NCI-H2107 treated with DMSO at 0.1 percent for 48 hours (cell line): ENCODE results near the gene ZNF33B.
A peak's percentile ranks its signal among the peaks of the same experiment; 100 is the strongest.
"Not testable (repeated sequence)": the region's sequence is repeated elsewhere in the genome, so short reads cannot be mapped to it uniquely, and the experiment has no call there.

Experiments used
- DNase-seq: peaks from one replicate; lab custom pipeline; 2025; ENCODE audit not compliant: unreplicated experiment; lab: John Stamatoyannopoulos, UW

Gene ZNF33B

DNA sequence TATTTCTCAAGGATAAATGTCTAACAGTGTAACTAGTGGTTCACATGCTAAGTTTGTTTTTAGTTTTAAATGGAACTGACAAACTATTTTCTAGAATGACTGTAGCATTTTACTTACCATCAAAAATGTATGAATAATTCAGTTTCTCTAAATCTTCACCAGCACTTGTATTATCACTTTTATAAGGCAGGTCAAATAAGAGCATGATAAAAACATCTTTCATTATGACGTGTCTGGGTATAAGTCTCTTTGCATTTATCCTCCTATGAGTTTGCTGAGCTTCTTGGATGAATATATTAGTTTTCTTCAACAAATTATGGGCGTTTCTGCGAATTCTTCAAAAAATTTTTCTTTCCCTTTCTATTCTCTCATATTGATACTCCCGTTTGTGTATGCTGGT lies 19.9 kb downstream of the ZNF33B start:
- no peak for DNase-seq

DNA sequence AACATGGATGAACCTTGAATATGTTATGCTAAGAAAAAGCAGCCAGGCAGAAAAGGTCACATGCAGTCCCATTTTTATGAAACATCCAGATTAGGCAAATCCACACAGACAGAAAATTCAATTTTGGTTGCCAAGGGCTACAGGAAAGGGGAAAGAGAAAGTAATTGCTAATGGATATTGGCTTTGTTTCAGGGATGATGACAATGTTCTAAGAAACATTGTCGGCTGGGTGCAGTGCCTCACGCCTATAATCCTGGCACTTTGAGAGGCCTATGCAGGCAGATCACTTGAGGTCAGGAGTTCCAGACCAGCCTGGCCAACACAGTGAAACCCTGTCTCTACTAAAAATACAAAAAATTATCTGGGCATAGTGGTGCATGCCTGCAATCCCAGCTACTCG lies 23.0 kb downstream of the ZNF33B start:
- DNase-seq: no peak

DNA sequence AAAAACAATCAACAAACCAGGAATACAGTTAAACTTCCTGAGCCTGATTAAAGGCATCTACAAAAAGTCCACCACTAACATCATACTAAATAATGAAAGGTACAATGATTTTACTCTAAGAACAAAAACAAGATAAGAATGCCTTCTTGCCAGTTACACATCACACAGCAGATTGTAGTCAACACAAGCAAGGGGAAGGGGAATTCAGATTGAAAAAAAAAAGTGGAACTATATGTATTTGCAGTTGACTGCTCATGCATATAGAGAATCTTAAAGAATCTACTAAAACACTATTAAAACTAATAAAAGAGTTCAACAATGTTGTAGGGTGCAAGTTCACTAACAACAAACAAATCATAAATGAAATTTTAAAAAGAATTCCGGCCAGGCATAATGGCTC lies 28.5 kb downstream of the ZNF33B start:
- no peak for DNase-seq

DNA sequence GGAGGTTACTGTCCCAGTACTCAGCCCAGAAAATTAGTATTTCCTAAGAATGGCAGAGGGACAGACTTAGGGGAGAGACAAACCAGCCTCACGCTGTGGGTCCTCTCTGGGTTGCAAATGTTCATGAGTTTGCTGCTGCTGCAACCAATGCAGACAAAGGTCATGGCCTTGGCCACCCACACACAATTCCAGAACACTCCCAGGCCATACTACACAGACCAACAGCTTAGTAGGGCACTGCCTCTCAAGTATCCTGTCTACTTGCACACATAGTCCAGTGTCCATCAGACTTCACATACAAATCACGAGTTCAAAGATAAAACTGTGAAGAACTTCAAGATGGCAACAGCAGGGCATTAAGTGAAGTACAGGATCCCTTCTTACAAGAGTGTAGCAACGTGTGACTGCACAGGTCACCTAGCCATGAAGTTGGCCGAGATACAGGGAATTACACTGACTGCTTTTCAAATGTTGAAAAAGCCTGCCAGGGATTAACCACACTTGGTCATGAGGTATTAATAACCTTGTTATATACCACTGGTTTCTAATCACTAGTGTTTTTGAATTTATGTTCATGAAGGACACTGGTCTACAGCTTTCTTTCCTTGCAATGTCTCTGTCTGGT lies 40.0 kb downstream of the ZNF33B start:
- DNase-seq: no peak

DNA sequence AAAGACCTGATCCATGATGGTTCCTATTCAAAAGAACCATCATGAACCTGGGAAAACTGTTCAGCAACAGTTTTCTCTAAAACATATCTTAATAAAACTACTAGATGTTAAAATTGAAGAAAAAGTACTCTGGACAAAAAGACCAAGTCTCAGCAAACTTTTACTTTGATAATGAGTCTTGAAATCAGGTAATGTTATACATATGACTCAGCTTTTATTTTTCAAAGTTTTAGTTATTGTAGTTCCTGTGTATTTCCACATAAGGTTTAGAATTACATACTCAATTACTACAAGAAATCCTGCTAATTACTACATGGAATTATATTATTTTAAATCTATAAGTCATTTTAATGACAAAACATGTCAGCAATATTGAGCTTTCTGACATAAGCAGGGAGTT lies 42.2 kb downstream of the ZNF33B start:
- no peak for DNase-seq

DNA sequence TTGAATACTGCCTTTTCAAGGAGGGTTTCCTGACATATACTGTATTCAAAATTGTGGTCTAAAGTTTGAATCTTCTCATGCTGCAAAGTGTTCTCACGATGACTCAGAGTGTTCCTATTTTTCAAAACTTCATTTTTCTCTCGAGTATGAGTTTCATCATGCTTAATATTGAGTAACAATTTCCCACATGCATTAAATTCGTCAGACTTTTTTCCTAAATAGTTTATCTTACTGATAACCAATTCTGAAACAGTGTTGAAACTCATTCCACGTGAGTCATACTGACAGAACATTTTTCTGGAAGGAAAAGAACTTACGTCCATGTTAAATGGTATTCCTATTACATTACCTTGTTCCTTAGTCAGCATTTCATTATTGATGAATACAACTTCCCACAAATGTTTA lies 44.1 kb downstream of the ZNF33B start:
- DNase-seq: no peak

DNA sequence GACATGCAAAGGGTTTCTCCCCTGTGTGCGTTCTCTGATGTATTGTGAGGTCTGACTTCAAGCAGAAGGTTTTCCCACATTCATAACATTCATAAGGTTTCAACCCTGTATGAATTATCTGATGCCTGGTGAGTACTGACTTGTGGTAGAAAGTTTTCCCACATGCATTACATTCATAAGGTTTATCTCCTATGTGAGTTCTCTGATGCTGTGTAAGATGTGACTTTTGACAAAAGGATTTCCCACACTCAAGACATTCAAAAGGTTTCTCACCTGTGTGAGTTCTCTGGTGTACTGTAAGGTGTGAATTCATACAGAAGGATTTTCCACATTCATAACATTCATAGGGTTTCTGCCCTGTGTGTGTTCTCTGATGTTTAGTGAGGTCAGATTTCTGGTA lies 45.1 kb downstream of the ZNF33B start:
- no peak for DNase-seq

DNA sequence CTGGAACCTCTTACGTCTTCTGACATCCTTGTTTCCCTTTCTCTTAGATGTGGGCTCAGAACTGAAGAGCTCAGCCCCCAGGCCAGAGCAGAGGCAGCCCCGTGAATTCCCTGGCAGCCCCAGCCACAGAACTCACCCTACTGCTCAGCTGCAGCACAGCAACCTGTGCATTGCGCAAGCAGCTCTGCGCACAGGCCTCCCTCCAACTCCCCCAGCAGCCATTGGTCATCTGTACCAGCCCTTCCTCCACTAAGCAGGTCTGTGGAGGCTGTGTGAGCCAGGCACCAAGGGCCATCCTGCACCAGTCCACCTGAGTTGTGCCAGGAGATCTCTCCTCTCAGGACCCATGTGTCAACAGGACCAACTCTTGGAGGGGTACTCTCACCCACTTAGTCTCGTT lies 54.5 kb downstream of the ZNF33B start:
- DNase-seq: no peak

DNA sequence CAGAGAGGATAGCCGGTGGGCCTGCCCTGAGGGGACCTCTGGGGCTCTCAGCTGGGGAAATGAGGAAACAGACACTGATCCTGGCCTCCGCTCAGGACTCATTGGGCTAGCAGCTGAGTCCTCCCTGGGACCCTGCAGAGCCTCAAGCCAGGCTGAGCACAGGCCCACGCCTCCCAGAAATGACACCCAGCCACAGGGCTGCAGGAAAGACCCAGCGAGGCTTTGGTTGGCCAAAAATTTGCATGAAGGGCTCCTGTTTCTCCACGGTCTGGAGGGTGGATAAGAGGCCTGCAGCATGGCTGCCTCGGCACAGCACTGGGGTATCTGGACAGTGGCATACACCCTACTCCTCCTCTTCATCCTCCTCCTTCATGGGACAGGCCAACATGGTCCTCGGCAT lies 60.4 kb downstream of the ZNF33B start:
- no peak for DNase-seq

DNA sequence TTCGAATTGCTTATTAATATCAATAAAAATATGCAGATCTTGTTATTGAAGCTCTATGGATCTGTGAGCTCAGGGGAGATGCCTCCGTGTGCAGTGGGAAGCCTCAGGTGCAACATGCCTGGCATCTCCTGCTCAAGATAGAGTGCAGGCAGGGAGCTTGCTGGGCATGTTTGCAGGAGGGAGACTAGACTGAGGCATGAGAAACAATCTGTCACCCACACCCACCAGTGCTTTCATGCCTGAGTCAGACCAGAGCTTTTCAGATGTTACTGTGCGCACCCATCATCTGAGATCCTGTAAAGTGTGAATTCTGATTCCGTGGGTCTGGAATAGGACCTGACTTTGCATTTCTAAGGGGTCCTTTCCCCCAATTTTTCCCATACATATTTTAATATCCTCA lies 62.0 kb downstream of the ZNF33B start:
- no peak for DNase-seq

DNA sequence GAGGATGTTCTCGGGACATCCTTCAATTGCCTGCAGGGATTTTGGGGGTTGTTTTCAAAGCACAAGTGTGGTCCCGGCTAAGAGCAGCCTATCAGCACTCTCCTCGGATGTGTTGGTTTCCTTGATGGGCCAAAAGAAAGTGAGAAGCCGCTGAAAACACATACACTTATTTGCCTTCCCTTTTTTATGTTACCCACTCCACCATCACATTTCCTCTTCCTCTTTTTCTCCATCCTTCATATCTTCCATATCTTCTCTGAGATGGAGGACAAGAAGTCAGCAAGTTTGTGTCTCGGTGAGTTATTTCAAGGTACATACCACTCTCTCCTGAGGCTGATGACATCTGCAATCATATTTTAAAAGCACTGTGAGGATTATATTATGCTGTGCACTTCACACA lies 64.0 kb downstream of the ZNF33B start:
- DNase-seq: no peak

DNA sequence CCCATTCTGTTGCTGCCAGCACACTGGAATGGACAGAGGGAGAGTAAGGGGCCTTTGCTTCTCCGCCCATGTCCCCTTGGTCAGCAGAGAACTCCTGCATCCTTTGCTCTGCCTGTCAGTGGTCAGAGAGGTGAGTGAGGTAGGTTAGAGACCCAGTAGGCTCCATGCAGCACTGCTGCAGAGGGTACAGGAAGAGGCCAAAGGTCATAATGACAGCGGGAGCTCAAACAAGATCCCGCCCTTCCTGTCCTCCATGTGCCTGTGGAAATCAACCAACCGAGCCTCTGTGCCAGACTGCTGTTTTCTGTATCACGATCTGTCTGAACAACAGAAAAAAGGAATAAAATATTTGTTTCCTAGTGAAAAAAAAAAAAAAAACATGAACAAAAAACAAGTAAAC lies 81.4 kb downstream of the ZNF33B start:
- no peak for DNase-seq

DNA sequence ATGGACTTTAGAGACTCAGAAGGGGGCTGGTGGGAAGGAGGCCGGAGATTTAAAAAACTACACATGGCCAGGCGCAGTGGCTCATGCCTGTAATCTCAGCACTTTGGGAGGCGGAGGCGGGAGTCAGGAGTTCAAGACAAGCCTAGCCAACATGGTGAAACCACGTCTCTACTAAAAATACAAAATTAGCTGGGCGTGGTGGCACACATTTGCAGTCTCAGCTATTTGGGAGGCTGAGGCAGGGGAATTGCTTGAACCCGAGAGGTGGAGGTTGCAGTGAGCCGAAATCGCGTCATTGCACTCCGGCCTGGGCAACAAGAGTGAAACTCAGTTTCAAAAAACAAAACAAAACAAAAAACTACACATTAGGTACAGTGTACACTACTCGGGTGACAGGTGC lies 84.8 kb downstream of the ZNF33B start:
- DNase-seq: not testable (repeated sequence)

DNA sequence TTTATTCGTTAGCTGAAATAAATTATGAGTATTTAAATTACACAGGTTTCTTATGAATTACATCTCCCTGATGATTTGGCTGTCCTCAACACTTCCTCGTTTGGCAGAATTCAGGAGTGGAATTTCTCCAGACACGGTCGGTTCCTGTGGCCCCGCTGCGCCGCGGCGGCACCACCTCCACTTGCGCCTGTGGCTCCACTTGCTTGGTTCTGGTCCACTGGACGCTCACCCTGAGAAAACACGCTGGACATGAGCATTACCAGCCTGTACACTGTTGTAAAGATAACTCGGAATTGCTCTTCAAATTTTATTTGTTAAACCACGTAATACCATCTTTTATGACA lies 85.3 kb downstream of the ZNF33B start:
- no peak for DNase-seq

DNA sequence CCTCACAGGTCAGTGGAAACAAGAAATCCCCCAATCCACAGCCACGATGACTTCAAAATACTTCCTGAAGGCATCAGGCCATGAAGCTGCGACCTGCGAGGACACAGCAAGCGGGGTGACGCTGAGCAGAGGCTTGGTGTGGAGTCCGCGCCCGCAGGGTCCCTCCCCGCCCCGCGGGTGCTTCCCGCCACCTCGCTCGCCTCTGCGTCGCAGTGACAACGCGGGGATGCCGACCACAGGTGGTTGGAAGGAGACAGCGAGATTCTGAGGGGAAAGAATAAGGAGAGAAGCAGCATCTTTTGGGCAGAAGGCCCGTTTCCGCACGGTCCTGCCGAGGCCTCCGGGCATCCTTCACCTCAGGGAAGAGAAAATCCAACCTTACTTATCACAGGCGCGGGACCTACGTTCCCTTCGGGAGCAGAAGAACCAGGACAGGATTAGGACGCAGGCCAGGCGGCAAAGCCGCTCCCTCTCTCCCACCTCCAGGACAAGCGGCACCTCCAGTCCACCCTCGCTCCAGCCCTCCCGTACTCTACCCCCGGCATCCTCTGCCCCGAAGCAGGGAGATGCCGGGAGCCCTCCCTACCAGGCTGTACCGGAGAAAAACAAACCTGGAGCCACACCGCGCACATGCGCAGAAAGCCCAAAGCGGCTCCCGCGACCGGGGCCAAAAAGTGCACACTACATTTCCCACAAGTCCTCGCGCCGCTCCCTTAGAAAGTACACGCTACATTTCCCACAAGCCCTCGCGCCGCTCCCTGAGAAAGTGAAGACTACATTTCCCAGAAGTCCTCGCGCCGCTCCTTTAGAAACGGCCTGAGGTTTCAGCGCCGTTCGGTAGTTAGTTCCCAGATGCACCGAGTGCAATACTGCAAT lies 85.9 kb downstream of the ZNF33B start:
- peak; percentile 86 for DNase-seq

DNA sequence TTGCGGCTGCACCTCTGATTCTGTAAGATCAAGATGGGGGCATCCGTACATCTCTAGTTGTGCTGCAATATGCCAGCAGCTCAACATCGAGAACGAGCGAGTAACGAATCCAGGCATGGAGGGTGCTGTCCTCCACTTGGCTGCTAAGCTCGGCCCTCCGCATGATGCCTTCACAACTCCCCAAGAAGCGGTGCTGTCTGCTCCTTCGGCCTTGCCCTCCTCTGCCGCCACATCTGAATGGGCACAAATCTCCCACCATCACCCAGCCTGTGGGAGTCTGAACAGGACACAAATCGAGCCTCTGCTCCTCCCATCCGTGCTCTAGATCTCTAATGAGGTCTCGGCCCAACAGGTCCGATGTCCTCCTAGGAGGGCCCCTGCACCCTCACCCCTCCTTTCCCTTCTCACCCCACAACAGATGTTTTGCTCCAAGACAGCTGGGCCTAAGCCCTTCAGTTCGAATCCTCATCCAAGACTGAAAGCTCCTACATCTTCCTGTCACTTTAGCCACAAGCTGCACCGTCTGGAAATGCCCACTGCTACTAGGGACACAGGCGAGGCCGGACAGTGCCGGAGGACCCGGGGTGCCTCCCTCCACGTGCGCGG lies 86.7 kb downstream of the ZNF33B start:
- DNase-seq: no peak

DNA sequence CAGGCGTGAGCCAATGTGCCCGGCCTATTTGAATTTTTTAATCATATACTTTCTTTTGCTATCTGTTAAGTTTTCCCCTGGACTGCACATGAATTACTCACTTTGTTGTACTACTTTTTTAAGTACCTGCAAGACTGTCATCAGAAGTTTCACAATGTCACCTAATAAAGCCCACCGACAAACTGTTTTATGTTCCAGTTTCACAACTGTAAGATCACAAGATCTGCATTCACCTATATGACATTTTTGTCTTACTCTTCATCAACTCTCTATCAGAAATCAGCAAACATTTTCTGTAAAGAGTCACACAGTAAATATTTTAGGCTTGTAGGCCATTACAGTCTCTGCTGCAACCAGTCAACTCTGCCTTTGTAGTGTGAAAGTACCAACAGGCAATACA lies 88.5 kb downstream of the ZNF33B start:
- DNase-seq: no peak

DNA sequence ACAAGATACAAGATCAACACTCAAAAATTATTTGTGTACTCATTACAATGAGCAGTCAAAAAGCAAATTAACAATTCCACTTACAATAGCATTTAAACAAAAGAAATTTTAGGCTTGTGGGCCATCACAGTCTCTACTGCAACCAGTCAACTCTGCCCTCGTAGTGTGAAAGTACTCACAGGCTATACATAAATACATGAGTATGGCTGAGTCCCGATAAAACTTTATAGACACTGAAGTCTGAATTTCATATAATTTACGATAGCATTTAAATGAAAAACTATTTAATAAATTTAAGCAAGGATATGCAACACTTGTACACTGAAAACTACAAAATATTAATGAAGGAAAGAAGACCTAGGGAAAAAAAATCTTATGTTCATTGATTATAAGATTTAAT lies 90.1 kb downstream of the ZNF33B start:
- no peak for DNase-seq

DNA sequence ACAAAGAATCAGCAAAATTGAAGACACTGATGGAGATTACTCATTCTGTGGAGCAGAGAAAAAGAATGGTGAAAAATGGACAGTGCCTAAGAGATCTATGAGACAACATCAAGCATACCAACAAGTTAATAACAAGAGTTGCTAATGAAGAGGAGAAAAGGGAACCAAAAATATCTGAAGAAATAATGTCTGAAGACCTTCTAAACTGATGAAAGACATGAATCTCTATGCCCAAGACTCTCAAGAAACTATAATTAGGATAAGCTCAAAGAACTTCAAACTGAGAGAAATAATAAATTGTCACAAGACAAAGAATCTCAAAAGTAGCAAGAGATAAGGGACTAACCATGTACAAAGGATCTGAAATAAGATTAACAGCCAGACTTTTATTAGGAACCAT lies 93.4 kb downstream of the ZNF33B start:
- DNase-seq: no peak

DNA sequence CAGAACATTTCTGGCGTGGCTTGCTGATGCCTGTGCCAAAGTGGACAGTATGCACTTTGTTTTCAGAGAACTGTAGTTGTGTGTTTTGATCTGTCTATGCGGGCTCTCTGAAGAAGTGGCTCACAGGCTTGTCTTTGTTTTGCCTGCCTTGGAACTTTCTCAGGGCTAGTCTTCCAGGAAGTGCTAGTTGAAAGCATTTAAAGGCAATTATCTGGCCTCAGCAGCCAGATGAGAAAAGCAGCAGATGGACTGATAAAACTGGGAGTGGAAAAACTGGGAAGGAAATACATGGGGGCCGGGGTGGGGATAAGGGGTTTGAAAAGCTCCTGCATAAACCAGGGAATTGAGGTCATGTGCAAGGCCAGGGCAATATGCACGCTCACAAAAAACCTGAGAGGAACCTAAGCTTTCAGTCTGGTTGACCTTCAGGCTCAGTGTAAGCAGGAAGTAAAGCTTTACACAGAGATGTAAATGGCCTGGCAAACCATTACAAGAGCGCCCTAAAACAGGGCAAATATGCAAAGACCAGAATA lies 94.5 kb downstream of the ZNF33B start:
- DNase-seq: no peak
